Naive thymus-derived CD4-positive, alpha-beta T cell (primary cell): ENCODE measurements around the gene MCTP2. TPM values are rescaled to one million over a fixed set of nuclear protein-coding genes. Genes with fewer than 3 reads are reported as not detected.
A peak's percentile ranks its signal among the peaks of the same experiment; 100 is the strongest.

ENCODE experiments used
- ATAC-seq: fragments of 150-1000 bp; cut with Tn5 transposase; 2 replicates; pipeline ENCODE4 v1.10.0; 2021; ENCODE audit warnings: mild to moderate bottlenecking, moderate library complexity
- CTCF ChIA-PET: fragments of 350-600 bp; sonication (Branson Sonifier 250); formaldehyde crosslinking; loops from one replicate; lab custom pipeline; 2021; ENCODE audit warnings: antibody characterized with exemption; lab: Charles Lee
- POLR2A ChIA-PET: fragments of 350-600 bp; sonication (Branson Sonifier 250); formaldehyde crosslinking; loops from one replicate; lab custom pipeline; 2021; ENCODE audit warnings: antibody characterized with exemption, inconsistent platforms; lab: Charles Lee
- DNase-seq, 9 donors: peaks; one replicate each; pipeline versions ENCODE4 v3.0.0 to v3.0.0-alpha.2; 2020 to 2022; ENCODE audit warnings: mixed read lengths in 1 of 9
- H3K27ac ChIP-seq: one replicate; pipeline ENCODE4 v1.7.0; 2013; ENCODE audit warnings: mild to moderate bottlenecking, low read depth, low read length, moderate library complexity
- H3K27me3 ChIP-seq, 2 donors: one replicate each; pipeline ENCODE4 v1.7.0; 2013; ENCODE audit warnings: low read length in 2 of 2, mild to moderate bottlenecking in 2 of 2, moderate library complexity in 2 of 2; ENCODE audit not compliant: control insufficient read depth in 2 of 2, insufficient read depth in 2 of 2
- H3K36me3 ChIP-seq, 3 experiments: 1 replicate in 2 of 3; 2 replicates in 1 of 3; pipeline ENCODE4 v1.7.0; 2013; ENCODE audit warnings: low read length in 3 of 3, mild to moderate bottlenecking in 3 of 3, moderate library complexity in 1 of 3; ENCODE audit not compliant: insufficient read depth in 3 of 3, control insufficient read depth in 2 of 3
- H3K4me1 ChIP-seq, 2 donors: one replicate each; pipeline ENCODE4 v1.7.0; 2013; ENCODE audit warnings: low read length in 2 of 2, mild to moderate bottlenecking in 2 of 2, moderate library complexity in 1 of 2; ENCODE audit not compliant: control insufficient read depth in 2 of 2, insufficient read depth in 2 of 2
- H3K4me3 ChIP-seq: 2 replicates; pipeline ENCODE4 v1.7.0; 2013; ENCODE audit warnings: mild to moderate bottlenecking, low read length
- H3K9me3 ChIP-seq, 3 experiments: 1 replicate in 2 of 3; 2 replicates in 1 of 3; pipeline ENCODE4 v1.7.0; 2013; ENCODE audit warnings: low read length in 3 of 3; ENCODE audit not compliant: control insufficient read depth in 2 of 3
- H3K27ac Mint-ChIP-seq, 9 donors: one replicate each; pipeline ENCODE4 v1.8.0; 2020 to 2022; ENCODE audit warnings: mixed read lengths in 9 of 9, mild to moderate bottlenecking in 8 of 9, moderate library complexity in 5 of 9, inconsistent platforms in 2 of 9
- H3K27me3 Mint-ChIP-seq, 5 donors: one replicate each; pipeline ENCODE4 v1.8.0; 2021 to 2022; ENCODE audit warnings: mixed read lengths in 5 of 5, mild to moderate bottlenecking in 1 of 5
- H3K36me3 Mint-ChIP-seq, 5 donors: one replicate each; pipeline ENCODE4 v1.8.0; 2020 to 2022; ENCODE audit warnings: mixed read lengths in 5 of 5, mild to moderate bottlenecking in 3 of 5, inconsistent platforms in 1 of 5
- H3K4me1 Mint-ChIP-seq, 7 donors: one replicate each; pipeline ENCODE4 v1.8.0; 2020 to 2022; ENCODE audit warnings: mixed read lengths in 7 of 7, mild to moderate bottlenecking in 3 of 7, inconsistent platforms in 1 of 7
- H3K4me3 Mint-ChIP-seq, 10 donors: one replicate each; pipeline ENCODE4 v1.8.0; 2020 to 2022; ENCODE audit warnings: mild to moderate bottlenecking in 10 of 10, mixed read lengths in 10 of 10, moderate library complexity in 6 of 10, inconsistent platforms in 2 of 10
- H3K9me3 Mint-ChIP-seq, 11 donors: one replicate each; pipeline ENCODE4 v1.8.0; 2020 to 2022; ENCODE audit warnings: mixed read lengths in 11 of 11, mild to moderate bottlenecking in 4 of 11, inconsistent platforms in 1 of 11, moderate library complexity in 1 of 11
- intact Hi-C, 2 donors: fragments of 100-400 bp; cut with micrococcal nuclease; formaldehyde crosslinking; loops; one replicate each; pipeline ENCODE4 v1.15.1; 2023
- polyA plus RNA-seq, 2 donors: library from polyadenylated mRNA; unstranded; fragments of 300-500 nt; fragmentation: Illumina TruSeq; gene quantifications; one replicate each; pipeline ENCODE4 v1.2.3, GENCODE V29; 2021
- total RNA-seq, 6 experiments: library from RNA in 5 of 6; stranded (reverse) in 5 of 6; gene quantifications; 1 replicate in 5 of 6; 2 replicates in 1 of 6; pipeline ENCODE4 v1.2.3 and lab custom pipeline; 2021 to 2026

MCTP2 gene
- total and polyA plus RNA-seq, 7 experiments from 2014 or later = 1.9 to 44.5 (median 17.0) TPM

- H3K4me3 ChIP-seq = no peak overlapping the region
- H3K4me1 Mint-ChIP-seq = peaks cover 8 to 64% (median 43%) of the 10 kb centered on the region in 7 donors
- H3K27me3 ChIP-seq = no peaks in the 10 kb centered on the region
- H3K36me3 ChIP-seq = no peaks in the 10 kb centered on the region
- H3K27me3 Mint-ChIP-seq = no peaks in the 10 kb centered on the region
- DNase-seq (no peak), ATAC-seq (no peak)
- peaks cover 0 to 10% (median 0%) of the 10 kb centered on the region in 11 donors for H3K9me3 Mint-ChIP-seq
- intact Hi-C loops = no loop called here
- H3K27ac ChIP-seq = no peak overlapping the region
- H3K4me1 ChIP-seq = no peaks in the 10 kb centered on the region
- ChIA-PET CTCF (no interaction called here), POLR2A (no interaction called here)
- no peak overlapping the region for H3K27ac Mint-ChIP-seq
- peaks cover 0 to 40% (median 11%) of the 10 kb centered on the region in 5 donors for H3K36me3 Mint-ChIP-seq
- H3K4me3 Mint-ChIP-seq = peak overlapping the region in 1 of 10 donors; percentile 20
- H3K9me3 ChIP-seq = no peaks in the 10 kb centered on the region
These were observed 63.2 kb downstream of the MCTP2 start for GRCh38 chr15:94294556-94294955.

- H3K27me3 ChIP-seq = no peaks in the 10 kb centered on the region
- H3K36me3 ChIP-seq = no peaks in the 10 kb centered on the region
- no peaks in the 10 kb centered on the region for H3K4me1 ChIP-seq
- peak; percentile 38 for ATAC-seq
- peak overlapping the region in 2 of 9 donors; percentile 5 to 14 for H3K27ac Mint-ChIP-seq
- no peak overlapping the region for H3K4me3 ChIP-seq
- no peak overlapping the region for H3K27ac ChIP-seq
- no peak for DNase-seq
- peaks cover 0 to 37% (median 14%) of the 10 kb centered on the region in 5 donors for H3K36me3 Mint-ChIP-seq
- intact Hi-C loops = no loop called here
- POLR2A ChIA-PET = no interaction called here
- peak overlapping the region in 1 of 10 donors; percentile 5 for H3K4me3 Mint-ChIP-seq
- H3K9me3 Mint-ChIP-seq = peaks cover 0 to 9% (median 0%) of the 10 kb centered on the region in 11 donors
- CTCF ChIA-PET = no interaction called here
- peaks cover 8 to 65% (median 43%) of the 10 kb centered on the region in 7 donors for H3K4me1 Mint-ChIP-seq
- no peaks in the 10 kb centered on the region for H3K9me3 ChIP-seq
- no peaks in the 10 kb centered on the region for H3K27me3 Mint-ChIP-seq
These were observed 63.9 kb downstream of the MCTP2 start for GRCh38 chr15:94295275-94295674.

DNA sequence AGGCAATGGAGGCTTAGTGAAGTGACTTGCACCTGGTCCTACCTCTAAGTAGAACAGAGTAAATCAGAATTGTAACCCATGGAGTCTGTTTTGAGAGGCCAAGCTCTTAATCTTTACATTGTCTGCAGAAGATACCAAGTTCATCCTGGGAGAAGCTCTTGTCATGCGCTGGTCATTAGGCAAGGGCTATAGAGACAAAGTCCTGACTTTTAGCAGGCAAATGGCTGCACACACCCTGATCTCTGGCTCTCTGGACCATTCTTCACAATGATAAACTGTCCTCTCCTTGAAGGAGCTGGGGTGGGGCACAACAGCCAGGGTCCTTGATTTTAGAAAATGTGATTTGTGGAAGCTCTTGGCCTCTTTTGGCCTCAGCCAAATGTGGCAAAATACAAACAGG, 65.4 kb downstream of the MCTP2 start:
- Histone ChIP-seq H3K9me3 (no peaks in the 10 kb centered on the region), H3K27me3 (no peaks in the 10 kb centered on the region), H3K4me3 (no peak overlapping the region), H3K27ac (no peak overlapping the region), H3K4me1 (no peaks in the 10 kb centered on the region), H3K36me3 (no peaks in the 10 kb centered on the region)
- Mint-ChIP-seq H3K4me1 (peaks cover 8 to 68% (median 43%) of the 10 kb centered on the region in 7 donors), H3K4me3 (peak overlapping the region in 1 of 10 donors; percentile 86), H3K27me3 (no peaks in the 10 kb centered on the region), H3K9me3 (peaks cover 0 to 2% (median 0%) of the 10 kb centered on the region in 11 donors), H3K36me3 (peaks cover under 1 to 39% (median 18%) of the 10 kb centered on the region in 5 donors), H3K27ac (peak overlapping the region in 2 of 9 donors; percentile 43 to 87)
- ATAC-seq (no peak), DNase-seq (no peak)
- POLR2A ChIA-PET = interaction anchor here (1.0 kb wide), 1 partner anchor 9 kb away, joined by 4 read pairs; no protein-coding TSS in a partner anchor
- intact Hi-C loops = loop anchor here in 1 of 2 donors (1.0 kb wide), 1 partner anchor 9 kb away; no protein-coding TSS in a partner anchor
- CTCF ChIA-PET = no interaction called here

DNA sequence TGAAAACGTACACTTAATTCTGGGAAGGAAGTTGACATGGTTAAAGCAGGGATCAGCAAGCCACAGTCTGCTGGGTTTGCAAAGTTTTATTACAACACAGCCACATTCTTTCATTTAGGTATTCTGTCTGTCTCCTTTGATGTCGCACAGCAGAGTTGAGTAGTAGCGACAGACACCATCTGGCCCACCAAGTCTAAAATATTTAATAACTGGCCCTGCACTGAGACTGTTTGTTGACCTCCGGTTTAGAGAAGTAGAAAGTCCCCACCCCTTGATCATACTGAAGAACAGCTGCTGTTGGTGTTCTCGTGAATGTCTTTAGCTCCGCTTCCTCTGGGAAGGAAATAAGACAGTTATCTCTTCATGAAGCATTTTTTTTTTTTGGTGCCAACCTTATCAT, 66.2 kb downstream of the MCTP2 start:
- DNase-seq (no peak), ATAC-seq (peak; percentile 54)
- no peaks in the 10 kb centered on the region for H3K27me3 Mint-ChIP-seq
- Histone ChIP-seq H3K27ac (no peak overlapping the region), H3K4me3 (no peak overlapping the region), H3K36me3 (peaks cover 0 to 3% (median 0%) of the 10 kb centered on the region in 3 experiments), H3K9me3 (no peaks in the 10 kb centered on the region), H3K27me3 (no peaks in the 10 kb centered on the region), H3K4me1 (no peaks in the 10 kb centered on the region)
- peaks cover 0 to 8% (median 1%) of the 10 kb centered on the region in 11 donors for H3K9me3 Mint-ChIP-seq
- peak overlapping the region in 4 of 9 donors; percentile 31 to 87 (median 45) for H3K27ac Mint-ChIP-seq
- CTCF ChIA-PET = interaction anchor here (0.6 kb wide), 1 partner anchor 133 kb away, joined by 3 read pairs; no protein-coding TSS in a partner anchor
- H3K36me3 Mint-ChIP-seq = peaks cover 9 to 44% (median 27%) of the 10 kb centered on the region in 5 donors
- POLR2A ChIA-PET = no interaction called here
- intact Hi-C loops = loop anchor here in 1 of 2 donors (1.0 kb wide), 1 partner anchor 10 kb away; no protein-coding TSS in a partner anchor
- peak overlapping the region in 8 of 10 donors; percentile 5 to 86 (median 36) for H3K4me3 Mint-ChIP-seq
- H3K4me1 Mint-ChIP-seq = peaks cover 8 to 60% (median 38%) of the 10 kb centered on the region in 7 donors

DNA sequence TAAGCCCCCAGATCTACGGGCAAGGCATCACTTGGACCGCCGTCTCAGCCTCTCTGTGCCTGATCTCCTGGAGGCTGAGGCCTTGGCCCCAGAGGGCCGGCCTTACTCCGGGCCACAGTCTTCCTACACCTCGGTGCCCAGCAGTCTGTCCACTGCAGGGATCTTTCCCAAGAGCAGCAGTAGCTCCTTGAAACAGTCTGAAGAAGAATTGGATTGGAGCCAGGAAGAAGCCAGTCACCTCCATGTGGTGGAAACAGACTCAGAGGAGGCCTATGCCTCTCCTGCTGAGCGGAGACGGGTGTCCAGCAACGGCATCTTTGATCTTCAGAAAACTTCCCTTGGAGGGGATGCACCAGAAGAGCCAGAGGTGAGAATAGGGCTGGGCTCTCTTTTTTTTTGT, 67.0 kb downstream of the MCTP2 start:
- peak overlapping the region in 2 of 9 donors; percentile 56 to 87 for H3K27ac Mint-ChIP-seq
- intact Hi-C loops = no loop called here
- CTCF ChIA-PET = no interaction called here

GRCh38 chr15:94300612-94301011, 69.3 kb downstream of the MCTP2 start:
- peak overlapping the region in 1 of 10 donors; percentile 10 for H3K4me3 Mint-ChIP-seq
- H3K27me3 ChIP-seq = no peaks in the 10 kb centered on the region
- peaks cover 0 to 4% (median 0%) of the 10 kb centered on the region in 3 experiments for H3K36me3 ChIP-seq
- no peaks in the 10 kb centered on the region for H3K27me3 Mint-ChIP-seq
- H3K27ac ChIP-seq = no peak overlapping the region
- ChIA-PET POLR2A (no interaction called here), CTCF (no interaction called here)
- H3K27ac Mint-ChIP-seq = no peak overlapping the region
- H3K9me3 Mint-ChIP-seq = peaks cover 0 to 18% (median 3%) of the 10 kb centered on the region in 11 donors
- no peaks in the 10 kb centered on the region for H3K9me3 ChIP-seq
- peaks cover 19 to 62% (median 48%) of the 10 kb centered on the region in 5 donors for H3K36me3 Mint-ChIP-seq
- H3K4me3 ChIP-seq = no peak overlapping the region
- peaks cover 0 to 68% (median 31%) of the 10 kb centered on the region in 7 donors for H3K4me1 Mint-ChIP-seq
- DNase-seq = no peak
- intact Hi-C loops = no loop called here
- ATAC-seq = no peak
- peaks cover 0 to 11% of the 10 kb centered on the region in 2 donors for H3K4me1 ChIP-seq

More for the DNA sequence above, 67.0 kb downstream of the MCTP2 start:
- Mint-ChIP-seq H3K9me3 (peaks cover 0 to 11% (median 3%) of the 10 kb centered on the region in 11 donors), H3K36me3 (peaks cover 14 to 50% (median 34%) of the 10 kb centered on the region in 5 donors), H3K4me1 (peaks cover 8 to 59% (median 35%) of the 10 kb centered on the region in 7 donors), H3K4me3 (peak overlapping the region in 1 of 10 donors; percentile 86), H3K27me3 (no peaks in the 10 kb centered on the region)
- H3K4me1 ChIP-seq = no peaks in the 10 kb centered on the region
- POLR2A ChIA-PET = no interaction called here
- H3K27ac ChIP-seq = no peak overlapping the region
- no peak for DNase-seq
- peaks cover 0 to 4% (median 0%) of the 10 kb centered on the region in 3 experiments for H3K36me3 ChIP-seq
- H3K9me3 ChIP-seq = no peaks in the 10 kb centered on the region
- no peaks in the 10 kb centered on the region for H3K27me3 ChIP-seq
- no peak overlapping the region for H3K4me3 ChIP-seq
- no peak for ATAC-seq
